Neural progenitor cell (in vitro differentiated cells): Measurements from ENCODE around the gene GRIP1.

Source experiments
- EZH2 ChIP-seq: fragments of 200-600 bp; sonication (generic); IDR thresholded peaks from 2 replicates; pipeline ENCODE4 v1.6.1; 2017; ENCODE audit warnings: antibody characterized with exemption, mild to moderate bottlenecking, moderate library complexity
- EZH2phosphoT487 ChIP-seq: fragments of 200-600 bp; sonication (generic); IDR thresholded peaks from 2 replicates; pipeline ENCODE4 v1.6.1; 2017; ENCODE audit warnings: antibody characterized with exemption
- TF ChIP-seq, protein P1 (sequence below): fragments of 200-600 bp; sonication (generic); IDR thresholded peaks from 2 replicates; pipeline ENCODE4 v1.5.1; 2017; ENCODE audit warnings: antibody characterized with exemption, mild to moderate bottlenecking

DNA sequence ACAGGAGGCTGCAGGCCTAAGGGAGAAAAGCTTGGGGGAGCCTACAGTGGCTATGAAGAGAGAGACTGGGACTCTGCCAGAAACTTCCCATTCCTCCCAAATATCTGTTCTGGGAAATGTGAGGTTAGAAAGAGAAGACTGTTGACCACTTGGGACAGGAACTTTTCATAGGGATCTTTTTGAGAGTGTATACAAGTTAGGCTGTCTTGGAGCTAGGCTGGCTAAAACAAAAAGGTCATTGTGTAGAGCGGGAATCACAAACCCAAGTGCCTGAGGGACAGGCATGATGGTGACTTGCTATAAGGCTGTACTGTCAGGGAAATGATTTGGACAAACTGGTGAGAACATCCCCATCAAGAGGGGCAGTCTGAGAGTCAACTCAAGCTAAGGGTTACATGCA, 175.1 kb downstream of the GRIP1 start:
- TF ChIP-seq, protein P1, sequence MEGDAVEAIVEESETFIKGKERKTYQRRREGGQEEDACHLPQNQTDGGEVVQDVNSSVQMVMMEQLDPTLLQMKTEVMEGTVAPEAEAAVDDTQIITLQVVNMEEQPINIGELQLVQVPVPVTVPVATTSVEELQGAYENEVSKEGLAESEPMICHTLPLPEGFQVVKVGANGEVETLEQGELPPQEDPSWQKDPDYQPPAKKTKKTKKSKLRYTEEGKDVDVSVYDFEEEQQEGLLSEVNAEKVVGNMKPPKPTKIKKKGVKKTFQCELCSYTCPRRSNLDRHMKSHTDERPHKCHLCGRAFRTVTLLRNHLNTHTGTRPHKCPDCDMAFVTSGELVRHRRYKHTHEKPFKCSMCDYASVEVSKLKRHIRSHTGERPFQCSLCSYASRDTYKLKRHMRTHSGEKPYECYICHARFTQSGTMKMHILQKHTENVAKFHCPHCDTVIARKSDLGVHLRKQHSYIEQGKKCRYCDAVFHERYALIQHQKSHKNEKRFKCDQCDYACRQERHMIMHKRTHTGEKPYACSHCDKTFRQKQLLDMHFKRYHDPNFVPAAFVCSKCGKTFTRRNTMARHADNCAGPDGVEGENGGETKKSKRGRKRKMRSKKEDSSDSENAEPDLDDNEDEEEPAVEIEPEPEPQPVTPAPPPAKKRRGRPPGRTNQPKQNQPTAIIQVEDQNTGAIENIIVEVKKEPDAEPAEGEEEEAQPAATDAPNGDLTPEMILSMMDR = no peak
- no peak for TF ChIP-seq EZH2
- no peak for TF ChIP-seq EZH2phosphoT487
